ENCODE results near the gene EXTL1. TPM values are rescaled to one million over a fixed set of nuclear protein-coding genes. Genes with fewer than 3 reads are reported as not detected.

EXTL1 gene
- total RNA-seq, 1 experiment from 2014 or later = 0.06 TPM

DNA sequence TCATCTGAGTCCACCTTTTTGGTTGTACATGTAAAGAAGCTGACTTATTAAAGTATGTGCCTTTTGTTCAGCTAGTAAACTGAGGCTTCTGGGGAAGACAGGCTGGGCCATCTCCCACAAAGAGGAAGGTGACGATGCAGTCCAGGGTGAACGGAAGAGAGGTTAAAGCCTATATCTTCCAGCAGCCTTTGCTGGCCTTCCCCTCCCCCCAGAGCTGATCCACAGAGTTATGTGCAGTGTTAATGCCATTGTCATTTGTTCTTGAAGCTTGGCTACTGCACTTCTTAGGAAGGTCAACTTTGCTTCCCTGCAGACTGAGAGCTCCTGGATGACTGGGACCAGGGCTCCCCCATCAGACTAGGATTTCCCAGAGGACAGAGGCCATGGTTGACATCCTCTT, 22.2 kb downstream of the EXTL1 start:
- DNase-seq (ENCODE audit: low read depth) = no peak

GRCh38 chr1:26044414-26044813, 22.8 kb downstream of the EXTL1 start:
- DNase-seq (ENCODE audit: low read depth) = no peak

GRCh38 chr1:26044971-26045721, 23.6 kb downstream of the EXTL1 start:
- DNase-seq (ENCODE audit: low read depth) = no peak

- no peak for DNase-seq (ENCODE audit: low read depth)
Observed at GRCh38 chr1:26045722-26046245, 24.2 kb downstream of the EXTL1 start, which contains the start of gene SLC30A2. TSS of gene SLC30A2 (minus strand) at chr1:26046118. CDS start at chr1:26045896, 222 bp downstream.

DNA sequence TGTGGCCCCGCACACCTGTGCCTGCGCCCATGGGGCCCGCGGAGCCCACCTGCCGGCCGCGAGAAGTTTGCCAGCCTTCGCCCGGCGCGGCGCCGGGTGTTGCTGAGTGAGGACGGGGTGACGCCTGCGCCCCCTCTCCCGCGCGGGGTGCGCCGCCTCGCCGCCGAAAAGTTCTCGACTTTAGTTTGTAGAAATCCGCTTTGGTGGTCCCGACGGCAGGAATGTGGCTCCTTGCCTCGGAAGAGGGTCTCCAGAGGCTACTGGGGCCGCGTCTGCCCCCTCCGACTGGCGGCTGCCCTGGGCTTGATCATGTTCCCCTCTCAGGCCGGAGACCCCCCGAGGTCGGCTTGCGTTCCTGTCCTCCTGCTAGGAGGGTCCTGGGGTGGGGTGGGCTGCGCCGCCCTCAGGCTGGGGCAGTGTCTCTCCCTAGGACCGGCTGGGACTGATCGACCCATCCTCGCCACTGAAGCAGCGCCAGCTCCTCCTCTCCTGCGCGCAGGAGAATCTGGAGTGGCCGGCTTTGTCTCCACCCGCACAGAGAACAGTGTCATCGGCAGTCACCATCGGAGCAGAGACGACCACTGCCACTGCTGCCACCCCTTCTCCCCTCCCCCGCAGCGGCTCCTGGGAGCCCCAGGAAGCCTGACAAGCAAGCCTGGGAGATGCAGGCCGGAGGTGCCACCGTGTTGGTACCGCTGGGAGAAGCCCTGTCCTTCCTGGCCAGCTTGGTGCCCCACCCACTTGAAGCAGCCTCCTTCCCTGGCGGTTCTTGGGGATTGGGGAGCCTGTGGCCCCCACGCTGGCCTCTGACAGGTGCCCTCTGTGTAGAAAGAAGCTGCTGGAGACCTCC, 24.9 kb downstream of the EXTL1 start:
- DNase-seq (ENCODE audit: low read depth) = no peak

GRCh38 chr1:26047278-26047874, 25.8 kb downstream of the EXTL1 start:
- no peak for DNase-seq (ENCODE audit: low read depth)

DNA sequence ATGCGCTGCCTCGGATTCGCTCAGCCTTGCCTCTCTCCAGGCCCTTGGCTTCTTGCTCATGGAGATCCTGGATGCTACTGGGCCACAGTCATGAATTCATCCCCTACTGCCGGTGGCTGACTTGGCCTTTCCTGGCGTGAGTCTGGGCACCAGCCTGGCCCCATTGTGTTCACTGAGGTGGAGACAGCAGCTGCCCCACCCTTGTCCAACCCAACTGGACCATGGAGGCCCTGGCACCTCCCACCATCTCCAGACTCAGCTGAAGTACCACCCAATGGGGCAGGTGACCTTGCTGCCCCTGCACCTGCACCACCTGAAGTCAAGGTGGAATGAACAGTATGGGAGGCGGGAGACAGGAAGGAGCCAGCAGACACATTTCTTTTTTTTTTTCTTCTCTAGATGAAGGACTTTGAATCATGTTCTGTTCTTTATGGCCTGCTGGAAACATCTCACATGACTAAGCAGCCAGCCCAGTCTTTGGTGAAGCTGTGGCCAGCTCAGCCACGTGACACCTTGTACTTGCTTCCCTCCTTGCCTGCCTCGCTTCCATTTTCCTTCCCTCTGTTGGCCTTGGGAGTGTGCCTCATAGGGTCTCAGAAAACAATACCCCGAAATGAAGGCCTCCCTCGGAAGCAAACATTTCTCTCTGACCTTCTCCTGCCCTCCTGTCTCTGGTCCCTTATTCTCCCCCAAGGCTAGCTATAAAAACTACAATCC, 28.1 kb downstream of the EXTL1 start:
- DNase-seq (ENCODE audit: low read depth) = no peak

DNA sequence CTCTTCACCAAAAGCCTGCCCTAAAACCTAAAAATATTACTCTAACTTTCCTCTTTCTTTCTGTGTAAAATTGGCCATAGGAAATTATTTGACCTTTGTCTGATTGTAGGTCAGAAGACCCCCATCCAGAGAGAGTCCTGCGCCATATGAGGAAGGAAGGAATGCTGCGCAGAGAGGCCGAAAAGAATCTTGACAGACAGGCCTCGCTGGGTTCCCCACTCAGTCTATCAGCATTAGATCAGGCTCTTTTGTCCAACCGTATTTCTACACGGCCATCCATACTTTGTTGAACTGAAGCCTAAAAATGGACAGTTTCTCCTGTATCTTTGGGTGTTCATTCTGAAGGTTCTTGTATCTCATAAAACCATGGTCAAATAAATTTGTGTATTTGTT, 28.7 kb downstream of the EXTL1 start:
- DNase-seq (ENCODE audit: low read depth) = no peak

DNA sequence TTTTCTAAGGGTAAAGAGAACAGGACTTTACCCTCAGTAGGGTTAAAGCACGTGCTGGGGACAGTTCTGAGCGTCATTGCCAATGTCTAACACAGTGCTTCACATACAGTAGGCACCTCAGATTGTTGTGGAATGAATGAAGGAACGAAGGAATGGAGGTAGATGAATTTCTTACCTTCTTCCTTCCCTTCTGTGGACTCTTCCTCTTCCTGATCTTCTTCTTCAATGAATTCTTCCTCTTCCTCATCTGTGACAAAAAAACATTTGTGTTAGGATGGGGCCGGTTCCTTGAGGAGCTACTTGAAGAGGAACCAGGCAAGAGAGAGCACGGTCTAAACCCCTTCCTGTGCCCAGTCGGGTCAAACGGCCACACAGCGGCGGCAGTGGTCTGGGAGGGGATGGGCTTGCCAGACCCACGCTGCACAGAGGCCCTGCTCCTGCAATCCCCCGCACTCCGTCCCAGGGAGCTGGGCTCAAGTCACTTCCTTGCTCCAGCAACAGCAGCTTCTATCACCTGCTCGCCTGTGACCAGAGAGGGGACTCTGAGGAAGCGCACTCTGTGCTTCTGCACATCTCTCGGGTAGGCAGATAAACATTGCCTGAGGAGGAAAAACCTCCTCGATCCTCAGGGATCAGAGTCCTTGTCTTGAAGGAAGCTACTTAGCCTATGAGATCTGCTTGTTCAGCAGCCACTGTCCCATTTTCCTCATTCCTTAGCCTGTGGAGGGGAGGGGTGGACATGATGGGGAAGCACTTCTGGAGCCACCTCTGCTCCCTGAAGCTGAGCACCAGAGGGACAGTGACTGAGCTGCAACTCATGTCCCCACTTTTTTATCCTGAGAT, 32.4 kb downstream of the EXTL1 start:
- DNase-seq (ENCODE audit: low read depth) = no peak

DNA sequence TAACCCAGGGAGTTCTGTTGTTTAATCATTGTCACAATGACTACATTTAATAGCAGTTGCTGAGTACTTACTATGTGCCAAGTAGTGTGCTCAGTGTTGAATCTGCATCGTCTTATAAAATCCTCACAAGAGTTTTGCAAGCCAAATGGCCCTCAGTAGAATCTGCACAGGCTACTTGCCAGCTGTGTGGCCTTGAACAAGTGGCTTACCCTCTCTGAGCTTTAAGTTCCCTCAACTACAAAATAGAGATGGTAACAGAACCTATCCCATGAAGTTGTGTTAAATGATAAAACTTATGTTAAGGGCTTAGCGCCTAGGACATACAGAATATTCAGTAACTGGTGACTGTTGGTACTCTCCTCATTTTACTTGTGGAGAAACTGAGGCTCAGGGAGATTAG, 33.5 kb downstream of the EXTL1 start:
- no peak for DNase-seq (ENCODE audit: low read depth)

DNA sequence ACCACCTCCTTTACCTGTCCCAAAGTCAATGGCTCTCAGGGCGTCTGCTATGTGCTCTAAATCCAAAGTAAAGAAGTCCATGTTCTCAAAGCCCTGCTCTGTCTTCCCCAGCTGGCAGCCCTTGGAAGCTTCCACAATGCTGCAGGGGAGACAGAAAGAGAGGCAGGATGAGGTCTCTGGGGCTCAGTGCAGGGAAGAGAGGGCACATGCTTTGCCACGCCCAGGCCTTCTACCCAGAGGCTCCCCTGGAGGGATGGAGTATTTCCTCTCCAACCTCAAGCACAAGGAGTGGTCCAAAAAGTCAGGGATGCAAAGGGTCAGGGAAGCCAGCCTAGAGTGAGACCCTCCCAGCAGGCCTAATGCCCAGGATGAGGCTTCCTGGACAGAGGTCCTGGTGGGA, 35.6 kb downstream of the EXTL1 start:
- DNase-seq (ENCODE audit: low read depth) = no peak

GRCh38 chr1:26058052-26058595, 36.5 kb downstream of the EXTL1 start:
- no peak for DNase-seq (ENCODE audit: low read depth)

GRCh38 chr1:26059906-26060305, 38.3 kb downstream of the EXTL1 start:
- no peak for DNase-seq (ENCODE audit: low read depth)

GRCh38 chr1:26060832-26061574, 39.4 kb downstream of the EXTL1 start:
- DNase-seq (ENCODE audit: low read depth) = no peak

DNA sequence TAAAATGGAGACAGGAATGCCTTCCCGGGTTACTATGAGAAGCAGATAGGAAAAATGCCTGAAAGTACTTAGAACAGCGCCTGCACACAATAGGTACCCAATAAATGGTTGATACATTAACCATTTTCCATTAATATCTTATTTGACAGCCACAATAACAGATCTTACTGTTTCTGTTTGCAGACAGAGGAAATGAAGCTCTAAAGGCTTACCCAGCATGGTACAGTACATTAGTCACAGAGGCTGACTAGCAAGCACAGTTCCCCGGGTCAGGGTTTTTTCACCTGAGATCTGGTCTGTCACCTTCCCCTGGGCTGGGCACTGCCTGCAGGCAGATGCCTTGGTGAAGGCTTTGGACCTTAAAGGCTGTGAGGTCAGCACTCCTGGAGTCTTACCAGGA, 43.0 kb downstream of the EXTL1 start:
- no peak for DNase-seq (ENCODE audit: low read depth)

GRCh38 chr1:26066160-26066559, 44.6 kb downstream of the EXTL1 start:
- DNase-seq (ENCODE audit: low read depth) = no peak

DNA sequence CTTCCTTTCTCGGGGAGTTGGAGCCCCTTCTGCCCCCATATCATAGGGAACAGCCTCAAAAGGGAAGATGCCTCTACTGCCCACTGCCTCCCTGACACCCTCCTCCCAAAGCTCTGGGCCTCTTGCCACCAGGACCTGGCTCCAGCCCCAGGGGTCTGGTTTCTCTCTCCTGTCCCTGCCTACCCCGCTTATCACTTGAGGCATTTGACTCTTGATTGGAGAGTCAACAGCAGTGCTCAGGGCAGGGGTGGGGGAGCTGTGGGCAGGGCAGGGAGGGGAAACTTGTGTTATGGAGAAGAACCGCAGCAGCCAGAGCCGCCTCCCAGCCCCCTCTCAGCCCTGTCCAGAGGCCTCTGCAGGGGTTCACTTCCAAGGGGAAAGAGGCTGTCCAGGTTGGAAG, 45.3 kb downstream of the EXTL1 start:
- DNase-seq (ENCODE audit: low read depth) = no peak

- DNase-seq (ENCODE audit: low read depth) = no peak
Observed at GRCh38 chr1:26067432-26067911, 45.9 kb downstream of the EXTL1 start, which contains the start of gene TRIM63. TSS of gene TRIM63 (minus strand) at chr1:26067630. CDS start at chr1:26067494, 136 bp downstream.

GRCh38 chr1:26069941-26070295, 48.3 kb downstream of the EXTL1 start:
- DNase-seq (ENCODE audit: low read depth) = no peak

All from Daoy (cell line).